Urinary bladder (tissue), 4 donors: Measurements from ENCODE around the gene RNF150. TPM values are rescaled to one million over a fixed set of nuclear protein-coding genes. Genes with fewer than 3 reads are reported as not detected.
"Not testable (repeated sequence)": the region's sequence is repeated elsewhere in the genome, so short reads cannot be mapped to it uniquely, and the experiment has no call there.

ENCODE experiments used
- DNase-seq: peaks from one replicate; pipeline ENCODE4 v3.0.0-alpha.2; 2015; ENCODE audit errors: extremely low spot score
- H3K27ac ChIP-seq: one replicate; pipeline ENCODE4 v1.5.1; 2013; ENCODE audit warnings: low read depth, mild to moderate bottlenecking, moderate library complexity
- H3K36me3 ChIP-seq: one replicate; pipeline ENCODE4 v1.6.1; 2013; ENCODE audit warnings: mild to moderate bottlenecking, moderate library complexity; ENCODE audit not compliant: insufficient read depth
- H3K4me1 ChIP-seq: one replicate; pipeline ENCODE4 v1.6.1; 2013; ENCODE audit warnings: mild to moderate bottlenecking, moderate library complexity; ENCODE audit not compliant: insufficient read depth
- H3K4me3 ChIP-seq: one replicate; pipeline ENCODE4 v1.5.1; 2013; ENCODE audit warnings: low read depth, low read length
- WGBS: extraction: QIAGEN DNeasy Blood & Tissue Kit; methylation state at CpG from one replicate; pipeline ENCODE4 v1.1.7; 2013; 5-methylcytosine and 5-hydroxymethylcytosine counted together
- polyA plus RNA-seq: library from polyadenylated mRNA; stranded (reverse); fragments of 200-250 nt; gene quantifications from one replicate; pipeline ENCODE4 v1.2.3, GENCODE V29; 2013
- total RNA-seq: library from RNA; depleted of rRNA; stranded (reverse); fragments of >200 nt; gene quantifications from one replicate; pipeline ENCODE4 v1.2.3, GENCODE V29; 2014
- donor health status: healthy with polysubstance abuse.
- donor health status: healthy.

Gene RNF150
- total and polyA plus RNA-seq, 2 donors: 13.2 to 41.3 TPM

DNA sequence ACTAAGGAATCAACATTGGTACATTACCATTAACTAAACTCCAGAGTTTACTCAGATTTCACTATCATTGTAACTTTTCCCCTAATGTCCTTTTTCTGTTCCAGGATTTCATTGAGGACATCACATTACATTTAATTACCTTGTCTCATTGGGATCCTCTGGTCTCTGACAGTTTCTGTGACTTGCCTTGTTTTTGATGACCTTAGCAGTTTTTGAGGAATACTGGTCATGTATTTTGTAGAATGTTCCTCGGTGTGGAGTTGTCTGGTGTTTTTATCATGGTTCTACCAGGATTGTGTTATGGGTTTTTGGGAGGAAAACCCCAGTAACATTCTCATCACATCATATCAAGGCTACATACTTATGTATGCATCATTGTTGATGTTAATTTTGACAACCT, 281.5 kb downstream of the RNF150 start:
- Histone ChIP-seq H3K36me3 (no peaks in the 10 kb centered on the region), H3K4me1 (no peaks in the 10 kb centered on the region), H3K4me3 (no peak overlapping the region), H3K27ac (no peak overlapping the region)
- 77% methylated on average over 1 of the region's 1 CpG for WGBS
- DNase-seq: no peak

DNA sequence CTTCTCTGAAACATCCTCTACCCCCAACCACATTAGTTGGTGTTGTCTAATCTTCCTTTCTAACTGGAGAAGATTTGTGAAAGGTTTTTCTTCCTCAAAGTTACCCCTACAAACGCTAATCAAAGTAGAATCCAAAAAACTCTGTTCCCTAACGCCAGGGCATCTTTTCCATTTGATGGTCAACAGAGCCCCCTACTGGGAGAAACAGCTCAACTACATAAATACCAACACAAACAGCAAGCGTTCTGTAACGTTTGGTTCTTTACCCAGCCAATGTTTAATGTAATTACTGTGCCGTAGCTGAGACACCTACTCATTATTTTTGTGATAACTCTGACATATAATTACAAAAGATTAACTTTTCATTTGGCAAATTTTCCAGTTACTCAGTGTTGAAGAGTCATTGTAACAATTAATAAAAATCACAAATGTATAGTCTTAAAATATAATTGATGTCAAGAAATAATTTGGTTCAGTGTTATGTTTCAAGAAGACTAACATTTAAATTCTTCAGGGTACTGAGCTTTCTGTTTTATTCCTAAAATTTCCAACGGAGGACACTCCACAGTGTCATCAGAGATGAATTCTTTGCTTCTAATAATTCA, 282.1 kb downstream of the RNF150 start:
- 2% methylated on average over 6 of the region's 6 CpGs for WGBS
- no peak overlapping the region for H3K27ac ChIP-seq
- peak; percentile 80 for DNase-seq
- H3K36me3 ChIP-seq: no peaks in the 10 kb centered on the region
- no peaks in the 10 kb centered on the region for H3K4me1 ChIP-seq
- no peak overlapping the region for H3K4me3 ChIP-seq

DNA sequence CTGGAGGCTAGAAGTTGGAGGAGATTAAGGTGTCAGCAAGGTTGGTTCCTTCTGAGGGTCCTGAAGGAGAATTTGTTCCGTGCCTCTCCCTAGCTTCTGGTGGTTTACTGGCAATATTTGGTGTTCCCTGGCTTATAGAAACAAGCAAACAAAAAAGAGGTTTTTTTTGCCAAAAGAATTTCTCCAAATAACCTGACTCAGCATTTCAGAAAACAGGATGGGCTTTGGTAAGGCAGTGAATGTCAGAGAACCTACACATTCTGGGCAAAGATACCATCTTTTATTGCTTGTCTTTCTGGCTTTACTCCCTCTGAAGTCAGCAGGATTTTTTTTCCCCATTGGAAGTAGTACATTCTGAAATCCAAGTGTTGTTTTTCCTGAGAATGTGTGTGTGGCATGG, 283.7 kb downstream of the RNF150 start:
- Histone ChIP-seq H3K4me3 (no peak overlapping the region), H3K27ac (no peak overlapping the region), H3K4me1 (no peaks in the 10 kb centered on the region), H3K36me3 (no peaks in the 10 kb centered on the region)
- DNase-seq: no peak
- 84% methylated on average over 1 of the region's 1 CpG for WGBS

DNA sequence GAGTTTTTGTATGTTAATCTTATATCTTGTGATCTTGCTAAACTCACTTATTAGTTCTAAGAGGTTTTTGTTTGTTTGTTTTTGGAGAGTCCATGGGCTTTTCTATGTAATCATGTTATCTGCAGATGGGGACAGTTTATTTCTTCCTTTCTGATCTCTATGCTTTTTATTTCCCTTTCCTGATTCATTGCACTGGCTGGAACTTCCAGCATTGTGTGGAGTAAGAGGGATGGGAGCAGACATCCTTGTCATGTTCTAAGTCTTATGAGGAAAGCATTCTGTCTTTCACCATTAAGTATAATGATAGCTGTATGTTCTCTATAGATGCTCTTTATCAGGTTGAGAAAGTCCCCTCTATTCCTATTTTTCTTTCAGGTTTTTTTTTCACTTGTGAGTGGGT, 286.5 kb downstream of the RNF150 start:
- H3K4me1 ChIP-seq: no peaks in the 10 kb centered on the region
- peaks cover 1% of the 10 kb centered on the region for H3K36me3 ChIP-seq
- no peak for DNase-seq
- no peak overlapping the region for H3K4me3 ChIP-seq
- H3K27ac ChIP-seq: no peak overlapping the region

DNA sequence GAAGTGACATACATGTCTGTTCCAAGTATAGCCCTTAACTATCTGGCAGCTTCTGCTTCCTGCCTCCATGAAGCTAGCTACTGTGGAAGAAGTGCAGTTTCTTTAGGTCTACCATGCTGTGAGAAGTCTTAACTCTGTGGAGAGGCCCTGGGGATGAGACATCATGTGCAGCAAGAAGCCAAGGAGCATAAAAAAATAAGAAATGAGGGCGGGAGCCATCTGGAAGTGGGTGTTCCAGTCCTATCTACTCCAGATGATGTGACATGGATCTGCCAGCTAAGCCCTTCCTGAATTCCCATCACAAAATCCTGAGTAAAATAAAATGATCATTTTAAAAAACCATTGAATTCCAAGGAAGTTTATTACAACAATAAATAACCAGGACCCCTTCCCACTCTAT, 289.2 kb downstream of the RNF150 start:
- Histone ChIP-seq H3K4me1 (no peaks in the 10 kb centered on the region), H3K27ac (no peak overlapping the region), H3K36me3 (peaks cover 1% of the 10 kb centered on the region), H3K4me3 (no peak overlapping the region)
- no peak for DNase-seq
- 78% methylated on average over 1 of the region's 1 CpG for WGBS

DNA sequence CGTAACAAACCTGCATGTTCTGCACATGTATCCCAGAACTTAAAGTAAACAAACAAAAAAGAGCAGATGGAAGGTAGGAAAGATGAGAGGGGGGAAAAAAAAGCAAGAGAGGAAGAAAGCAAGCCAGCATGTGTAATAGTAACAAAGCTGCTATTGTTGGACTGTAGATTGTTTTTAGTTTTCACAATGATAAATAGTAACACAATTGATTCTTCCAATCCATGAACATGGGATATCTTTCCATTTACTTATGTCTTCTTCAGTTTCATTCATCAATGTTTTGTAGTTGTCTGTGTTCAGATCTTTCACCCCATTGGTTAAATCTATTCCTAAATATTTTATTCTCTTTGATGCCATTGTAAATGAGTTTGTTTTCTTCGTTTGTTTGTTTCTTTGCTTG, 292.1 kb downstream of the RNF150 start:
- peaks cover 1% of the 10 kb centered on the region for H3K36me3 ChIP-seq
- no peaks in the 10 kb centered on the region for H3K4me1 ChIP-seq
- no peak for DNase-seq
- WGBS: 95% methylated on average over 2 of the region's 2 CpGs
- H3K4me3 ChIP-seq: no peak overlapping the region
- no peak overlapping the region for H3K27ac ChIP-seq

DNA sequence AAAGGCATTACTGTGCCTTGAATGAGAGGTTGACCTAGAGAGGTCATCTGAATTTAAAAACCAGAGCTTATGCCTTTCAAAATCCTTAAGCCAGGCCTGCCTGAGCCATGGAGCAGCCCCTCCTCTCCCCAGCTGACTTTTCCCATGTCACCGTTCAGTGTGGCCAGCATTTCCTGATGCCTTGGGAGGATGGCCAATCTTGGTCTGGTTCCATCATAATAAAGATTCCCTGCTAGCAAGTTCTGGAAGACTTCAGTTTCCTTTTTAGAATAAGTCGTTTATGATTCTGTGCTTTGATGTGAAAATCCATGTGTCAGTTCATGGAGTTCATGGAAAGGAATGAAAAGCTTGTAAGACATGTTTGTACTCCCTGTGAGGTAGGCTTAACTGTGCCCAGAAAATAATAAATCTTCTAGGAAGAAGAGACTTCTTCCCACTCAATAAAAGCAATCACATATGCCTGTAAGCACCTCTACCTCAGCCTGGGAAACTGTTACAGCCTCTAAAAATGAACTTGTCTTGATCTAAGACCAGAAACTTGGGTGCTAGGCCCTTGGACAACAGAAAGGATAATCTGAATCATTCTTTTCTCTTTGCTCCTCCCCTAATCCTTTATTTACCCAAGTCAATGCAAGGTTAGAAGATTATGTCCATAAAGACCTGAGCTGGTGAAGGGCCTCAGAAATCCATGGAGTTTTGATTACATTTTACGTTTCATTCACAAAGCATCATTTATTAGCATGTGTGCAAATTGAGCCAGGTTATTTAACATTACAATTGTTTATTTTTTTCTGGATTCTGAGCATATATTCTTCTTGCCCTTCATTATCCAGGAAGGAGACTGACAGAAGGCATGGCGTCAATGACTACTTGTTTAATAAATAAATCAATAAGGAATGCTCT, 293.1 kb downstream of the RNF150 start:
- no peak for DNase-seq
- 35% methylated on average over 4 of the region's 4 CpGs for WGBS
- Histone ChIP-seq H3K36me3 (peaks cover 1% of the 10 kb centered on the region), H3K27ac (peak overlapping the region; percentile 10), H3K4me1 (no peaks in the 10 kb centered on the region), H3K4me3 (no peak overlapping the region)

DNA sequence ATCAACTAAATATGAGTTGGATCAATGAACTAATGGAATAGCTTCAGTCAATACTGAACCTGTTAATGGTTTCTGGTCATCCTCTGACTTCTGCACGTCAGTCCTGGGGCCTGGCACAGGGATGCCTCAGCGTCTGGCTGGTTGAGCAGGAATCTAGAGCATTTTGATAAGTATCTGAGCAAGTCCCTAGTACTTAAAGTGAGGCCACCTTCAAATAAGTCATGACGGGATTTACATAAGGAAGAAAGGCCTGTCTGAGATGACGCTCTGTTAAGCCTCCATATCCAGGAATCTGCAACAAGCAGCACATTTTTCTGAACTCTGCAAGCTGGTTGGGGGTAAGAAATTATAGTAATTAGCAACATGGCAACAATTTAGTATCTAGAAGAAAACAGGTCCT, 293.9 kb downstream of the RNF150 start:
- Histone ChIP-seq H3K4me1 (no peaks in the 10 kb centered on the region), H3K27ac (no peak overlapping the region), H3K36me3 (peaks cover 1% of the 10 kb centered on the region), H3K4me3 (no peak overlapping the region)
- DNase-seq: no peak
- WGBS: 48% methylated on average over 4 of the region's 4 CpGs

DNA sequence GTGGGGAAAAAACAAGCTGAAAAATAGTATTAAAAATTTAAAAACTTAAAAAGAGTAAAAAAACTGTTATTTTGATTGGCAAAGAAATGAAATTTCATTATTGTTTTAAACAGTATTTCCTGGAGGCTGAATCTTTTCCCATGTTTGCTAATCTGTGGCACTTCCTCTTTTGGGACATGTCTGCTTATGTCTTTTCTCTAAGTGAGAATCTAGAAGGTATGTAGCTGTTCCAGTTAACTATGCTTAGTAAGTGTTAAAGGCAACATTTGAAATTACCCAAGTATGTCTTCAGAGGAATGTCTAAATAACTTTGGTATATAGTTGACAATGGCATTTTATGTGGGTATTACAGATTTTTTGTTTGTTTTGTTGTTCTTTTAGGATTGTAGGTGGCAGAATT, 295.5 kb downstream of the RNF150 start:
- H3K27ac ChIP-seq: no peak overlapping the region
- no peaks in the 10 kb centered on the region for H3K4me1 ChIP-seq
- peaks cover 1% of the 10 kb centered on the region for H3K36me3 ChIP-seq
- DNase-seq: no peak
- H3K4me3 ChIP-seq: no peak overlapping the region

DNA sequence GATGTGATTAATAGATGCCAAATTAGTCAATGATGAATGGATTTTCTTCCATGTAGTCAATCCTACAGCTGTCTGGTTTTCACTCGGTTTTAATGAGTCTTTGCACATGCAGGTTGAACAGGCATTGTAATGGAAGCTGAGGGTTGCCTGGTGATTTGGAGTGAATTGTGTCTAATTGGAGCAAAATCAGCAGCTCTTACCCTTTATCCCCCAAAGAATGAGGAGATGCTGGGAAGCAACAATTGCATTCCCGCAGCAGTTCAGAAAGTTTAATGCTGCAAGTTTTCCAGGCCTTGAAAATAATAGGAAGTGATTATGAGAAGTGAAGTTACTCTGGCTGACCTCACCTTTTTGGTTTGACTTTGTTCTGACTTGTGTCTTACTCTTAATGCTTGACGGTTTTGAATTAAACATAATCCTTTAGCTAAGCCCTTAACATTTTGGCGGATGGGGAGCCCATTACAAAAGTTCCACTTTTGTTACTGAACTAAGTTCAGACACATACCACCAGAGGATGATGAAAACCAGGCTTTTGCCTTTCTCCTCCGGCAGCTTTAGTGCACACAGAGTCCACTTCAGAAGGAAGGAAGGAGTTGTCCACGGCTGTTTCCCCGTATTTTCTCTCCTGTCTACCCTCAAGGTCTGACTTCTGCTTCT, 298.3 kb downstream of the RNF150 start:
- DNase-seq: no peak
- WGBS: 42% methylated on average over 7 of the region's 7 CpGs
- Histone ChIP-seq H3K4me1 (no peaks in the 10 kb centered on the region), H3K4me3 (no peak overlapping the region), H3K36me3 (no peaks in the 10 kb centered on the region), H3K27ac (no peak overlapping the region)

DNA sequence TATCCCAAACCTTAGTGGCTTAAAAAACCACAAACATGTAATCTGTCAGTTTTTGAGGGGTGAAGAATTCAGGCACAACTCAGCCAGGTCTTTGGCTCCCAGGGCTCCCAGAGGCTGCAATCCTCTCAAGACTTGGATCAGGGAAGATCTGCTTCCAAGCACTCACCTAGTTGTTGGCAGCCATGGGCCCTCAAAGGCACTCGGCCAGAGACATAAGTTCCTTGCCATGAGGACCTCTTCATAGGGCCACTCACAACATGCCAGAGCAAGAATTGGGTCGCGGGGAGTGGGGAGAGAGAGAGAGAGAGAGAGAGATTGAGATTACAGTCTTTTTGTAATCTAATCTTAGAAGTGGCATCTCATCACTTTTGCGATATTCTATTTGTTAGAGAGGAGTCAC, 300.0 kb downstream of the RNF150 start:
- 72% methylated on average over 4 of the region's 4 CpGs for WGBS
- DNase-seq: no peak
- no peaks in the 10 kb centered on the region for H3K36me3 ChIP-seq

DNA sequence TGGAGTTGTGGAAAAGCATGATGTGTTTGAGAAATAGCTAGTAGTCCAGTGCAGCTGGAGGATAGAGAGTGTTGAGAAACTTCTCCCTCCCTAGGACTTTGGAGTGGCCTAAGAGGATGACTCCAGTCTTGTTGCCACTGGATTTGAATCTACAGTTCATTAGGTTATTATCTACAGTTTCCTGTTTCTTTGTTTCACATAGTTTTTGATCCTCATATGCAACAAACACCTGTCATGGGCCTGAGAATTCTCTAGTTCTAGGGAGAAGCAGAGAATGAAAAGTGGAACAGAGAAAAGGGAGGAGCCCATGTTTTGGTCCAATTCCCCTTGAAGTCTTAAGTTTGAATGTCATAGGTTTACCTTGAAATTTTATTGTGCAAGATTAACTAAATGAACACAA, 303.4 kb downstream of the RNF150 start:
- Histone ChIP-seq H3K4me3 (no peak overlapping the region), H3K27ac (no peak overlapping the region), H3K4me1 (no peaks in the 10 kb centered on the region), H3K36me3 (no peaks in the 10 kb centered on the region)
- no peak for DNase-seq

More for the DNA sequence above, 300.0 kb downstream of the RNF150 start:
- H3K4me1 ChIP-seq: no peaks in the 10 kb centered on the region
- no peak overlapping the region for H3K4me3 ChIP-seq
- no peak overlapping the region for H3K27ac ChIP-seq

DNA sequence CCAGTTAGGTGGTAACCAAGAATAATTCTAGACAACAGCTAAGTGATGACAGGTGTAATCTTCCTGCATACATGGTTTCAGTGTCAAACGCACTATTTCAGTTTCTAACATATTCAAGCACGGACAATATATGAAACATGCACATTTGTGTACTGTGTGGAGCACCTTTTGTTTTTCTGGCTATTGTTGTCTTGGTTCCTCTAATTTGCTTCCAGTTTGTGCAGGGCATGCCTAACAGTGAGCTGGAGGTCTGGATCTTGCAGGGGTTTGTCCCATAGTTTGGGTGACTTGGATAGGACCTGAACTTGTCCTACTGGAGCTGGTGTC, 306.6 kb downstream of the RNF150 start:
- no peak overlapping the region for H3K27ac ChIP-seq
- H3K36me3 ChIP-seq: no peaks in the 10 kb centered on the region
- H3K4me3 ChIP-seq: no peak overlapping the region
- H3K4me1 ChIP-seq: no peaks in the 10 kb centered on the region
- no peak for DNase-seq
- WGBS: 94% methylated on average over 2 of the region's 2 CpGs

DNA sequence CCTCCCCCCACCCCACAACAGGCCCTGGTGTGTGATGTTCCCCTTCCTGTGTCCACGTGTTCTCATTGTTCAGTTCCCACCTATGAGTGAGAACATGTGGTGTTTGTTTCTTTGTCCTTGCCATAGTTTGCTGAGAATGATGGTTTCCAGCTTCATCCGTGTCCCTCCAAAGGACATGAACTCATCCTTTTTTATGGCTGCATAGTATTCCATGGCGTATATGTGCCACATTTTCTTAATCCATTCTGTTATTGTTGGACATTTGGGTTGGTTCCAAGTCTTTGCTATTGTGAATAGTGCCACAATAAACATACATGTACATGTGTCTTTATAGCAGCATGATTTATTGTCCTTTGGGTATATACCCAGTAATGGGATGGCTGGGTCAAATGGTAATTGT, 312.7 kb downstream of the RNF150 start:
- not testable (repeated sequence) for H3K36me3 ChIP-seq, H3K4me3 ChIP-seq, DNase-seq, H3K4me1 ChIP-seq, H3K27ac ChIP-seq
- 91% methylated on average over 3 of the region's 3 CpGs for WGBS
